ENCODE data around the gene MOSMO.
"Not testable (repeated sequence)": the region's sequence is repeated elsewhere in the genome, so short reads cannot be mapped to it uniquely, and the experiment has no call there.

The MOSMO gene

DNA sequence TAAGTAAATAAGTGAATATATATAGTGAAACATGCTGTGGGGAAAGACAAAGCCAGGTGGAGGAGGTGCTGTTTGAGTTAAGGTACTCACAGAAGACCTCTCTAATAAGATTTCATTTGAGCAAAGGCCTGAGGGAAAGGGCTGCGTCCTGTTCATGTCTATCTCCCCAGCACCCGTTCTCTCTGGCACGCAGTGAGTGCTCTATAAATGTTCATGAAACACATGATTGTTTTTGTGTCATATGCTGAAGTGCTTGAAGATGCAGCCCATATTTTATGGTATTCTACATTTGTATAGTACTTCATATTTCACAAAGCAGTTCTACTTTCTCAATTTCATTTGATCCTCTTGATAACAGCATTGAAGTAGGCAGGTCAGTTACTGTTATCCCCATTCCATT, 85.4 kb downstream of the MOSMO start:
- DNase-seq (ENCODE audit: low read depth): no peak

DNA sequence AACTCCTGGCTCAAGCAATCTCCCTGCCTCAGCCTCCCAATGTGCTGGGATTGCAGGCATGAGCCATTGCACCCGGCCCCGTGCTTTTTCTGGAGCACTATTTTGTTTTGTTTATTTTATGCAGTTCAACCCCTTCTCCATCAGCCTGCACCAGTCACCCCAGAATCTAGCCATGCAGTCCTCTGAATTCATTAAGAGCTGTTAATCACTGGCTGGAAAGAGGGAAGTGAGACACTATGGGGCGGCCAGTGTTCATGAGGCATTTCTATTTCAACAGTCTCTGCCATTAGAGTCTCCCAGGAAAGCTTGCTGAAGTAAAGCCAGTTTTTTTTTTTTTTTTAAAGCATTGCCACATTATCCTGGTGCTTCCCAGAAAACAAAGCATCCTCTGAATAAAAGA, 86.1 kb downstream of the MOSMO start:
- DNase-seq (ENCODE audit: low read depth): no peak

DNA sequence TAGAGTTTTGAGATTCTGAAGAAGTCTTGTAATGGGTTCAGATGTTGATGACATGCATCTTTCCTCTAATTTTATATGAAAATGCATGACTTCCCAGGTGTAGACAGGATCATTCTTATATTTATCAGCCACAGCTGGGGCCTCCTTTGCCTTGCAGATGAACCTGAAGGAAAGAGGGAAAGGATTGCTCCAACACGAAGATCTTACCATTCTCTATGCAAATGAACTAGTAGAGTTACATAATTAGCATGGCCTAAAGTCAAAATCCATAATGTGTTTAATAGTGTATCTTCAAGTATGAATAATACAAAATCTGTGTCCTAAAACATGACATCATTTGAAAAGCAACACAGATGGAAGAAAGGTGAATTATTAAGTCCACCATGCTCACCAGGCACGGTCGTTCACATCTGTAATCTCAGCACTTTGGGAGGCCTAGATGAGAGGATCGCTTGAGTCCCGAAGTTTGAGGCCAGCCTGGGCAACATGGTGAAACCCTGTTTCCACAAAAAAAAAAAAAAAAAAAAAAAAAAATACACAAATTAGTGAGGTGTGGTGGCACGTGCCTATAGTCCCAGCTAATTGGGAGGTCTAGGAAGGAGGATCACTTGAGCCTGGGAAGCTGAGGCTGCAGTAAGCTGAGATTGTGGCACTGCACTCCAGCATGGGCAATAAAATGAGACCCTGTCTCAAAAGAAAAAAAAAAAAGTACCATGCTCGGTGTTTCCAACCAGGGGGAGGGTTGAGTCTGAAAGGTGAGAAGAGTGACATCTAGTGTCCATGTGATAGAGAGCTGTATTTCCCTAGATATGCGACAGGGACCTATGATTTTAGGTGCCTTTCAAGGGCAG, 90.7 kb downstream of the MOSMO start:
- no peak for DNase-seq (ENCODE audit: low read depth)

DNA sequence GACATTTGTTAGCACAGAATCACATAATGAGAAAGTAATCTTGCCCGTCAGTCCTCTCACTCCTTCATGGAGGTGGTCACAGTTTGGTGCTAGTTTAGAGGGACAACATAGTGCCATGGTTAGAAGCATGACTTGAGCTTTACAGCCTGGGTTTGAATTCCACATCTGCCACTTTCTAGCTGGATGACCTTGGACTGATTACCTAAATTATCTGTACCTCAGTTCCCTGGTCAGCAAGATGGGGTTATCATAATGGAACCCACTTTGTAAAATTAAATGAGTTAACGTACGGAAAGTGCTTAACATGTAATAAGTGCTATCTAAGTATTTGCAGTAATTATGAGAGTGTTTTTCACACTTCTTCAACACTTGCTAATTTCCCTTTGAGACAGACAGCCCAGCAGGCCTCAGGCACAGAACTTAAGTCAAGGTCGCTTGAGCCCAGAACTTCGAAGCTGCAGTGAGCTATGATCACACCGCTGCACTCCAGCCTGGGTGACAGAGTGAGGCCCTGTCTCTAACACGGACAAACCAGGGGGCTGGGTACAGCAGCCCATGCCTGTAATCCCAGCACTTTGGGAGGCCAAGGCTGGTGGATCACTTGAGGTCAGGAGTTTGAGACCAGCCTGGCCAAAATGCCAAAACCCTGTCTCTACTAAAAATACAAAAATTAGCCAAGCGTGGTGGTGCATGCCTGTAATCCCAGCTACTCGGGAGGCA, 91.5 kb downstream of the MOSMO start:
- no peak for DNase-seq (ENCODE audit: low read depth)

DNA sequence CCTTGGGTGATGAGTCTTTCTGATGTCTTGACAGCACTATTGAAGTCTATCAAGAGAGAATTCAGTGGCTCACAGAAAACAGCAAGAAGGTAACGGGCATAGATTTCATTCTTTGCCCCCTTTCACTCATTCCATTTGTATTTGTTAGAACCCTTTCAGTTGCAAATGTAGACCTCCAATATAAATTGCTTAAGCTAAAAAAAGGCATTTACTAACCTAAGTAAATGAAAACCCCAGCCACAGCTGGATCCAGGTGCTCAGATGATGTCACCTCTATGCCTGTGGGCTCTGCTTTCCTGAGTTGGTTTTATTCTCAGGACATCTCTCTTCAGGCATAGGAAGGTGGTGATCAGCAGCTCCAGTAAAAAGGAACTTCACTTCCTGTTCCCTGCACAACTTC, 95.5 kb downstream of the MOSMO start:
- DNase-seq (ENCODE audit: low read depth): no peak

DNA sequence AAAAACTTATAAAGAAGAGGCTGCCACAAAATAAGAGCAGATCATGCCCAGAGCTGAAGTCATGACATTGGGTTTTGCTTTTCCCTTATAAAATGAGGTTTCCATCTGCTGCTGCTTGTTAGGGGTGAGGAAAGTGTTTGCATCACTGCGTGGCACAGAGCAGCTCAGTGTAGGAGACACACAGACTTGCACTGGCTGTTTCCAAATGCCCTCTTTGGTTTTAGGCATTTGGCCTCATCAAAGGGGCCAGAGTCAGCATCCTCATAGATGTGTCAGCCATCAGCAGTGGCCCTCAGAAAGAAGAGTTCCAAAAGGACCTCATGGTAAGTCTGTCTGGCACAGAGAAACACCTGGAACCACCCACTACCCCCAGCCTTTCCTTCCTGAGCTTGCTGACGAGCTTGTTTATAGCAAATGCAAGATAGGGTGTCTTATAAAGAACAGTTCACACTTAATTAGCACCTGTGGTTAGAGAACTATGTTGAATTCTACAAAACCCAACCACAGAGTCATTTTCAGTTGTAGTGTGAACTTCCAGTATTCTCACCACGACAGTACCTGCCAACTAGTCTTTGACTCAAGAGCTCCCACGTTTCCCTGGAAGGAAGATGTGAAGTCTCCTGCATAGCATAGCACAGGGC, 101.5 kb downstream of the MOSMO start:
- DNase-seq (ENCODE audit: low read depth): no peak

DNA sequence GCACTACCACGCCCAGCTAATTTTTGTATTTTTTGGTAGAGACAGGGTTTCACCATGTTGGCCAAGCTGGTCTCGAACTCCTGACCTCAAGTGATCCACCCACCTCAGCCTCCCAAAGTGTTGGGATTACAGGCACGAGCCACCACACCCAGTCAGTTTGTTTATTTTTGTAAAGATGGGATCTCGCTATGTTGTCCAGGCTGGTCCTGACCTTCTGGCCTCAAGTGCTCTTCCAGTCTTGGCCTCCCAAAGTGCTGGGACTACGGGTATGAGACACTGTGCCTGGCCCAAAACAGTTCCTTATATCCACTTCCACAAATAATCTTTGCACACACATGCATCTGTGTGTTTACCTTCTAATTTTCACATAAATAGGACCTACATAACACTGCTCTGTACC, 103.7 kb downstream of the MOSMO start:
- not testable (repeated sequence) for DNase-seq (ENCODE audit: low read depth)

DNA sequence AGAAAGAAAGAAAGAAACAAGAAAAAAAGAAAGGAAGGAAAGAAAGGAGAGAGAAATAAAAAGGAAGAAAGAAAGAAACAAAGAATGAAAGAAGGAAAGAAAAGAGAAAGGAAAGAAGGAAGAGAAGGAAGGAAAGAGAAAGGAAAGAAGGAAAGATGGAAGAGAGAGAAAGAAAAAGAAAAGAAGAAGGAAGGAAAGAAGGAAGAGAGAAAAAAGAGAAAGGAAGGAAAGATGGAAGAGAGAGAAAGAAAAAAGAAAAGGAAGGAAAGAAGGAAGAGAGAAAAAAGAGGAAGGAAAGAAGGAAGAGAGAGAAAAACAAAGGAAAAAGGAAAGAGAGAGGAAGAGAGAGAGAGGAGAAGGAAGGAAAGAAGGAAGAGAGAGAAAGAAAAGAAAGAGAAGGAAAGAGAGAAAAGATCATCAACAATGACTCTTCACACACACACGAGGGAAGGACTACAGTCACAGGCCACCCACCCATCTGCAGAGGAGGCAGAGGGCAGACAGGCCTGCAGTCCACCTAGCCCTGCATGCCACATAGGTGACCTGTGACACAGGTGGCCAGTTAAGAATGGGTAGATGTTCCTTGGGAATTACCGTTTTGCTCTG, 108.3 kb downstream of the MOSMO start:
- no peak for DNase-seq (ENCODE audit: low read depth)

DNA sequence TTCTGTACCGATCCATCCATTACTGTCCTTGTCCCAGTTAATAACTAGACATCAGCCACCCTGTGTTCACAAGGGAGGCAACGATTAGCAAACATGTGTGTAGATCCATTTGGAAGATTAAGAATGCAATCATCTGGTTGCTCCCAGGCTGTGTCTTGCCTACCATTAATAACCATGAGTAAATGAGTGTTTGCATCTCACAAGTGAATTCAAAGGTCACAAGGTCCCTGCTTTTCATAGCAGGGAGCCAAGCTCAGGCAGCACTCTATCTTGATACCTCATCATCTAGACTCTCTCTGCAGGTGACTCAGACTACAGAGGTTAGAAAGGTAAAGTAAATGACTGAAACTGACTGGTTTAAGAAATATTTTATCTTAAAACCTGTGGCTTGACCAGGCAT, 109.7 kb downstream of the MOSMO start:
- no peak for DNase-seq (ENCODE audit: low read depth)

DNA sequence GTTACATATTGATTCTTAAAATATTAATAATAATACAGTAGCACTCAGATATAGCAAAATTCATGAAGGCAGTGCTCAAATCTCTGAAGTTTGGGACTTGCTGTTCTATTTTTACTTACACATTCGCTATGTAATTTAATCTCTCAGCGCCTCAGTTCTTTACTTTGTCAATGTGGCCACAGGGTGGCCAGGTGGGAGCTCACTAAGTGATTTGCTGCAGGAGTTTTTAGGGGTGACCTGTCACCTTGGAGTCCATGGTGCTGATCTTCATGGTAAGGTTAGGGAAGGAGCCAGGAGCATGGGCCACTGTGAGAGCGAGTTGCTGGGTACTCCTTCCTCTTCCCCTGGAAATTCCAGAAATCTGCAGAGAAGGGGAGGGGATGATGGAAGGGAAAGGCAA, 112.5 kb downstream of the MOSMO start:
- no peak for DNase-seq (ENCODE audit: low read depth)

DNA sequence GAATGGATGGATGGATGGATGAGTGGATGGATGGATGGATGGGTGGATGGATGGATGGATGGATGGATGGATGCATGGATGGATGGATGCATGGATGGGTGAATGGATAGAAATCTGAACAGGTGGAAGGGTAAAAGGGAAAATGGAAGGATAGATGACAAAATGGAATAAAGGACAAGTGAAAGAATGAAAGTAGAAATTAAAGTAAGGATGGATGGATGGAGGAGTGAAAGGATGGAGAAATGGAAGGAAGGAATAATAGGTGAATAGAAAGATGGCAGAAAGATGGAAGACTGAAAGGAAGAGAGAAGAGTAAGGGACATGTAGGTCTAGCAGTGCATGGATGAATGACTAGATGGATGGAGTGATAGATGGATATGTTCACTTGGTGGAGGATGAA, 114.3 kb downstream of the MOSMO start:
- DNase-seq (ENCODE audit: low read depth): no peak

DNA sequence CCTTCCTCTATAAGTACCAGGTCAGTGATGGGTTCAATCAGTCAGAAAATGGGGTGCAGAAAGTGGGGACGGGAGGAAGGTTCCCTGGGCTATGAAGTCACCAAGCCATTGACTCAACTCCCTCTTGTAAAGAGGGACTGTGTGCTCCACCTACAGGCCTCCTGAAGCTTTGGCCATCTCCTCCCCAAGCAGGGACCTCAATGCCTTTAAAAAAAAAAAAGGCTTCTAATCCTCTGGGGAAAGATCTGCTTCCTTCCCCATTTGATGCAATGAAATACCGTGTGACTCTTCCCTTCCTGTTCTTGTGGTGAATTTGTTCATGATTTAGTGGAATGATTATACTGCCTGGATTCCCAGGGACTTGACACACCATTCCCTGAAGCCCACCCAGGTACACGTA, 115.2 kb downstream of the MOSMO start:
- no peak for DNase-seq (ENCODE audit: low read depth)

DNA sequence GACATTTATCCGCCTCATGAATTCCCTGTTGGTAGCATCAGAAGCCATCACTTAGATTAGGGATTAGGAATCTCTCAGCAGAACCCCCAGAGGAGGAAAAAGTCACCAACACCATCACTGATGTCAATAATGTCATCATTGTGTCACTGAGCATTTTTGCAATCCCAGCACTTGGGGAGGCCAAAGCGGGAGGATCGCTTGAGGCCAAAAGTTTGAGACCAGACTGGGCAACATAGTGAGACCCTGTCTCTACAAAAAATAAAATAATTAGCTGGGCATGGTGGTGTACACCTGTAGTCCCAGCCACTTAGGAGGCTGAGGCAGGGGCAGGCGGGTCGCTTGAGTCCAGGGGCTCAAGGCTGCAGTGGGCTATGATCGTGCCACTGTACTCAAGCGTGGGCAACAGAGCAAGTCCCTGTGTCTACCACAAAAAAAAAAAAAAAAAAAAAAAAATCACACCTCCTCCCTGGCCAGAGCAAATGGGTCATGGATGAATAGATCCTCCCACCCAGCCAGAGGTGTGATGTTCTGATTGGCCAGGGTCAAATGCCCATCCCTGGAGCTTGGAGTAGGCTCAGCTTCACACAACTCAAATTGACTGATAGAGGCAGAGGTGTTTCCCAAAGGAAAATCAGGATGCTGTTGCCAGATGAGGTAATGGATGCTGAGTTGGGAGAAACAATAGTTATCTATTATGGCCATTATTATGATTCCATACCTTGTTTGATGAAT, 116.0 kb downstream of the MOSMO start:
- DNase-seq (ENCODE audit: low read depth): no peak

DNA sequence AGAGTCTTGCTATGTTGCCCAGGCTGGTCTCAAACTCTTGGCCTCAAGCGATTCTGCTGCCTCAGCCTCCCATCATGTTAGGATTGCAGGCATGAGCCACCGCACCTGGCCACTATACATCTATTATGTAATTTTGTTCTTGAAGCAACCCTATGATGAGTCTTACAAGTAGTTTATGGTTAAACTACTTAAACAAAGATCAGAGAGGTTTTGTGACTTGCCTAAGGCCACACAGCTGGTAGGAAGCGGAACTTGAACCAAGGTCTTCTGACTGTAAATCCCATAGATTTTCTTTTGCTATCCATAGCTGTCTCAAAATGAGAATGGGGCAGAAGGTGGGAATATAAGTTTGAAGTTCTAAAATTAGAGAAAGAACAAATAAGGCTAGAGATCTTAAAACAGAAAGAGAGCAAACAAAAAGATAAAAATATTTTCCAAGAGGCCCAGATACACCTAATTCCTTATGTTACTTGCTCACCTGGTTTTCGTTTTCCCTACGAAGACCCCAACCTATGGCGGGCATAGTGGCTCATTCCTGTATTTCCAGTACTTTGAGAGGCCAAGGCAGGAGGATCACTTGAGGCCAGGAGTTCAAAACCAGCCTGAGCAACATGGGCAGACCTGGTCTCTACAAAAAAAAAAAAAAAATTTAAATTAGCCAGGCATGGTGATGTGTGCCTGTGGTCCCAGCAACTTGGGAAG, 116.8 kb downstream of the MOSMO start:
- DNase-seq (ENCODE audit: low read depth): no peak

DNA sequence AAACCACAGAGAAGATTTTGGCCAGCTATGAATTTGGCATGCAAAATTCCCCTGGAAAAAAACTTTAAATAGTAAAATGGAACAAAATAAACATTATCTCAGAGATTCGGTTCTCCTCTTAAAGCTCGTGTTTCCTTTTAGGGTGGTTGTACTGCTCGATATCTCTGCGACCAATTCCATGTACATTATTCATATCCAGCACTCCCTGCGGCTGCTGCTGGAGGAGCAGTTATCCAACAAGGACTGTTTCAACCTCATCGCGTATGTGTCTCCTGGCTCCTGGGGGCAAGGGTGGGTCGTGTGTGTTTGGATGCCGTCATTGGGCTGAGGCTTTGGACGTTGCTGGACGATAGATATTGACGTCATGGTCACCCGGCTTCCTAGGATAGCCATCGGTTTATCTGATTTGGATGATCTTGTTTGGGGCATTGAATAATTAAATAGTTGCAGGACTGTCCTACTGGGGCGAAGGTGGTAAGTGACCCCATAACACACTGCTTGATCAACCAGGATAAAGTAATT, 118.2 kb downstream of the MOSMO start:
- no peak for DNase-seq (ENCODE audit: low read depth)

DNA sequence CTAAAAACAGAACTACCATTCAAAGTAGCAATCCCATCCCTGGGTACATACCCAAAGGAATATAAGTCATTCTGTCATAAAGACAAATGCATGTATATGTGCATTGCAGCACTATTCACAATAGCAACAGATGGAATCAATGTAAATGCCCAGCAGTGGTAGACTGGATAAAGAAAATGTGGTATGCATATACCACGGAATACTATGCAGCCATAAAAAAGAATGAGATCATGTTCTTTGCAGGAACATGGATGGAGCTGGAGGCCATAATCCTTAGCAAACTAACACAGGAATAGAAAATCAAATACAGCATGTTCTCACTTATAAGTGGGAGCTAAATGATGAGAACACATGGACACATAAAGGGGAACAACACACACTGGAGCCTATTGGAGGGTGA, 120.6 kb downstream of the MOSMO start:
- not testable (repeated sequence) for DNase-seq (ENCODE audit: low read depth)

DNA sequence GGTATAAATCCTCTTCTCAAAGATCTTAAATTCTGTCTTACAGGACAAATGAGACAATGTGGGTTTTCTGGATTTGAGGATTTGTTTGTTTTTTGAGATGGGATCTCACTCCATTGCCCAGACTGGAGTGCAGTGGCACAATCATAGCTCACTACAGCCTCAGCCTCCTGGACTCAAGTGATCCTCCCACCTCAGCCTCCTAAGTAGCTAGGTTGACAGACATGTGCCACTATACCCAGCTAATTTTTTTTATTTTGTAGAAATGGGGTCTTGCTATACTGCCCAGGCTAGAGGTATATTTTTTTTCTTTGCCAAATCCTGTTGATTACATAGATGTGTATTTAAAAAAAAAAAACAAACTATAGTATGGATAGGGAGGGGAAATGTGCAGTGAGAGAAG, 122.6 kb downstream of the MOSMO start:
- DNase-seq (ENCODE audit: low read depth): no peak

DNA sequence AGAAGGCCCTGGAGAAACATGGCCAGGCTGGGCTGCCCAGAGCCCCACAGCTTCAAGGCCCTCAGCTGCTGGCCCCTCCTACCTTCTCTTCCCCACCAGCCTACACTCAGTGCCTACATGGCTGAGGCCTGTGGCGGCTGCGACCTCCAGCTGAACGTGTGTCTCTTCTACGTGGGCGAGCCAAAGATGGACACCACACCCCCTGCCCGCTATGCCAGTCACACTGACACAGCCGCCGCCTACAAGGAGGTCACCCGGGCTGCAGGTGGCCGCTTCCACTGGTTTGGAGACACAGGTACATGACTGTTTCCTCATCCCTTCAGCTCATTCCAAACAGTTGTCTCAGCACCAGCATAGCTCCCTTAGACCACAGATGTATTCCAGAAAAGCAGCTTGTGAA, 124.9 kb downstream of the MOSMO start:
- DNase-seq (ENCODE audit: low read depth): no peak

Measured in stimulated activated CD8-positive, alpha-beta memory T cell treated with anti-CD3 and anti-CD28 coated beads, Interleukin-4, amount 100 ng/mL, for 24 hours (primary cell).